ENCODE data around the gene ATP11A.

DNA sequence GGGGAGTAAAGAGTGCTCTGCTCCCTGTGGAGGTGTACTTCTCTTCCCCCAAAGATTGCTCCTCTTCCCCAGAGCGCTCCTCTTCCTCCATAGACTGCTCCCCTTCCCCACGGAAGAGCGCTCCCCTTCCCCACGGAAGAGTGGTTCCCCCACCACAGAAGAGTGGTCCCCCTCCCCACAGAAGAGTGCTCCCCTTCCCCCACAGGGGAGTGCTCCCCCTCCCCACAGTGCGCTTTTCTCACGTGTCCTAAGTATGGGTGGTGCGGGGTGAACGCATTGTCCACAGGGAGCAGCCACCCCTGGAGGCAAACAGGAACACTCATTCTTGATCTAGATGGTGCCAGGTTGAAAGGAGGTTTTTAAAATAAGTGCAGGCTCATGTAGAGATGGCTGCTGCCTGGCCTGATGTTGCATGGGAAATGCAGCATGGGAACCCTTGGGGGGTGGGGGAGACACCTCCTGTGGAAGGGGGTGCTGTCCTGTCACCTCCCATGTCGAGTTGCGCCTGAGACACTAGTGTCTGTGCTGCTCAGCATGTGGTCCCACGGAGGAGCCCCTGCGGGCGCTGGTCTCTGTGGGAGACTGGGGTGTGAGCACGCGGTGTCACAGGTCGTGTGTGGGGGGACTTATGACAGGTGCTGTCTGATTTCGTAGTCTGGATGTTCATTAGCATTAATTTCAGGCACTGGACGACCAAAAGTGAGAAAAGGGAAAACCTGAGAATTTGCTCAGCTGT is 52.2 kb downstream of the ATP11A start:
- TF ChIP-seq, protein P1, sequence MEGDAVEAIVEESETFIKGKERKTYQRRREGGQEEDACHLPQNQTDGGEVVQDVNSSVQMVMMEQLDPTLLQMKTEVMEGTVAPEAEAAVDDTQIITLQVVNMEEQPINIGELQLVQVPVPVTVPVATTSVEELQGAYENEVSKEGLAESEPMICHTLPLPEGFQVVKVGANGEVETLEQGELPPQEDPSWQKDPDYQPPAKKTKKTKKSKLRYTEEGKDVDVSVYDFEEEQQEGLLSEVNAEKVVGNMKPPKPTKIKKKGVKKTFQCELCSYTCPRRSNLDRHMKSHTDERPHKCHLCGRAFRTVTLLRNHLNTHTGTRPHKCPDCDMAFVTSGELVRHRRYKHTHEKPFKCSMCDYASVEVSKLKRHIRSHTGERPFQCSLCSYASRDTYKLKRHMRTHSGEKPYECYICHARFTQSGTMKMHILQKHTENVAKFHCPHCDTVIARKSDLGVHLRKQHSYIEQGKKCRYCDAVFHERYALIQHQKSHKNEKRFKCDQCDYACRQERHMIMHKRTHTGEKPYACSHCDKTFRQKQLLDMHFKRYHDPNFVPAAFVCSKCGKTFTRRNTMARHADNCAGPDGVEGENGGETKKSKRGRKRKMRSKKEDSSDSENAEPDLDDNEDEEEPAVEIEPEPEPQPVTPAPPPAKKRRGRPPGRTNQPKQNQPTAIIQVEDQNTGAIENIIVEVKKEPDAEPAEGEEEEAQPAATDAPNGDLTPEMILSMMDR (IDR thresholded peaks at IDR 0.05) = no peak
- TF ChIP-seq POLR2A (IDR thresholded peaks at IDR 0.05) = no peak
